ENCODE data around the gene IGFBP1.

GRCh38 chr7:45898222-45898621 lies 9.9 kb downstream of the IGFBP1 start:
- TF ChIP-seq, protein P1, sequence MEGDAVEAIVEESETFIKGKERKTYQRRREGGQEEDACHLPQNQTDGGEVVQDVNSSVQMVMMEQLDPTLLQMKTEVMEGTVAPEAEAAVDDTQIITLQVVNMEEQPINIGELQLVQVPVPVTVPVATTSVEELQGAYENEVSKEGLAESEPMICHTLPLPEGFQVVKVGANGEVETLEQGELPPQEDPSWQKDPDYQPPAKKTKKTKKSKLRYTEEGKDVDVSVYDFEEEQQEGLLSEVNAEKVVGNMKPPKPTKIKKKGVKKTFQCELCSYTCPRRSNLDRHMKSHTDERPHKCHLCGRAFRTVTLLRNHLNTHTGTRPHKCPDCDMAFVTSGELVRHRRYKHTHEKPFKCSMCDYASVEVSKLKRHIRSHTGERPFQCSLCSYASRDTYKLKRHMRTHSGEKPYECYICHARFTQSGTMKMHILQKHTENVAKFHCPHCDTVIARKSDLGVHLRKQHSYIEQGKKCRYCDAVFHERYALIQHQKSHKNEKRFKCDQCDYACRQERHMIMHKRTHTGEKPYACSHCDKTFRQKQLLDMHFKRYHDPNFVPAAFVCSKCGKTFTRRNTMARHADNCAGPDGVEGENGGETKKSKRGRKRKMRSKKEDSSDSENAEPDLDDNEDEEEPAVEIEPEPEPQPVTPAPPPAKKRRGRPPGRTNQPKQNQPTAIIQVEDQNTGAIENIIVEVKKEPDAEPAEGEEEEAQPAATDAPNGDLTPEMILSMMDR (IDR thresholded peaks at IDR 0.05) = no peak
- TF ChIP-seq POLR2AphosphoS5 (IDR thresholded peaks at IDR 0.05) = no peak

All from upper lobe of left lung (tissue), 4 donors.